Measurements from ENCODE around the gene ETDB.

- TF ChIP-seq, protein P1, sequence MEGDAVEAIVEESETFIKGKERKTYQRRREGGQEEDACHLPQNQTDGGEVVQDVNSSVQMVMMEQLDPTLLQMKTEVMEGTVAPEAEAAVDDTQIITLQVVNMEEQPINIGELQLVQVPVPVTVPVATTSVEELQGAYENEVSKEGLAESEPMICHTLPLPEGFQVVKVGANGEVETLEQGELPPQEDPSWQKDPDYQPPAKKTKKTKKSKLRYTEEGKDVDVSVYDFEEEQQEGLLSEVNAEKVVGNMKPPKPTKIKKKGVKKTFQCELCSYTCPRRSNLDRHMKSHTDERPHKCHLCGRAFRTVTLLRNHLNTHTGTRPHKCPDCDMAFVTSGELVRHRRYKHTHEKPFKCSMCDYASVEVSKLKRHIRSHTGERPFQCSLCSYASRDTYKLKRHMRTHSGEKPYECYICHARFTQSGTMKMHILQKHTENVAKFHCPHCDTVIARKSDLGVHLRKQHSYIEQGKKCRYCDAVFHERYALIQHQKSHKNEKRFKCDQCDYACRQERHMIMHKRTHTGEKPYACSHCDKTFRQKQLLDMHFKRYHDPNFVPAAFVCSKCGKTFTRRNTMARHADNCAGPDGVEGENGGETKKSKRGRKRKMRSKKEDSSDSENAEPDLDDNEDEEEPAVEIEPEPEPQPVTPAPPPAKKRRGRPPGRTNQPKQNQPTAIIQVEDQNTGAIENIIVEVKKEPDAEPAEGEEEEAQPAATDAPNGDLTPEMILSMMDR (IDR thresholded peaks at IDR 0.05; ENCODE audit: poor library complexity, severe bottlenecking), result no peak
- TF ChIP-seq RAD21 (conservative IDR thresholded peaks at IDR 0.05), result no peak
- no peak for TF ChIP-seq TAF1 (IDR thresholded peaks at IDR 0.05; ENCODE audit: low read depth)
- TF ChIP-seq REST (IDR thresholded peaks at IDR 0.05; ENCODE audit: borderline replicate concordance), result no peak
- no peak for TF ChIP-seq EZH2 (IDR thresholded peaks at IDR 0.05; ENCODE audit: borderline replicate concordance, insufficient read depth, low read length, poor library complexity, severe bottlenecking)
Observed at GRCh38 chrX:135112743-135113142, 7.6 kb downstream of the ETDB start.

Data from neural cell (in vitro differentiated cells).